Lower leg skin (tissue), 4 donors: ENCODE measurements around the gene IPCEF1. TPM values are rescaled to one million over a fixed set of nuclear protein-coding genes. Genes with fewer than 3 reads are reported as not detected.

Experiments
- DNase-seq, 2 donors: peaks; one replicate each; pipeline ENCODE4 v3.0.0-alpha.2; 2019; ENCODE audit warnings: low spot score in 2 of 2
- H3K4me3 ChIP-seq: fragments of 200-600 bp; sonication (generic); 2 replicates; pipeline ENCODE4 v1.5.1; 2017; ENCODE audit warnings: mild to moderate bottlenecking, low read depth; ENCODE audit not compliant: poor library complexity, severe bottlenecking
- POLR2A ChIP-seq, 2 donors: fragments of 450-650 bp; IDR thresholded peaks; one replicate each; pipeline ENCODE4 v1.6.1; 2016 to 2017; ENCODE audit warnings: antibody characterized with exemption in 2 of 2, mild to moderate bottlenecking in 1 of 2, moderate library complexity in 1 of 2
- WGBS, 2 donors: methylation state at CpG; one replicate each; pipeline ENCODE4 v1.1.5; 2018; 5-methylcytosine and 5-hydroxymethylcytosine counted together
- intact Hi-C: fragments of 100-400 bp; cut with DNase I; formaldehyde crosslinking; loops from one replicate; pipeline ENCODE4 v1.15.0; 2023; ENCODE audit warnings: low total_unique reads
- total RNA-seq, 4 donors: library from RNA; depleted of rRNA; stranded (reverse); fragments of >200 nt; gene quantifications; one replicate each; pipeline ENCODE4 v1.1.0, GENCODE V29; 2016
- TF ChIP-seq, protein P1 (sequence below), 3 donors: fragments of 450-650 bp; IDR thresholded peaks; one replicate each; pipeline ENCODE4 v1.5.1; 2016; ENCODE audit warnings: antibody characterized with exemption in 3 of 3, mild to moderate bottlenecking in 3 of 3, moderate library complexity in 2 of 3

IPCEF1 gene
- total RNA-seq, 4 donors from 2014 or later, result 0.67 to 1.7 (median 0.97) TPM

DNA sequence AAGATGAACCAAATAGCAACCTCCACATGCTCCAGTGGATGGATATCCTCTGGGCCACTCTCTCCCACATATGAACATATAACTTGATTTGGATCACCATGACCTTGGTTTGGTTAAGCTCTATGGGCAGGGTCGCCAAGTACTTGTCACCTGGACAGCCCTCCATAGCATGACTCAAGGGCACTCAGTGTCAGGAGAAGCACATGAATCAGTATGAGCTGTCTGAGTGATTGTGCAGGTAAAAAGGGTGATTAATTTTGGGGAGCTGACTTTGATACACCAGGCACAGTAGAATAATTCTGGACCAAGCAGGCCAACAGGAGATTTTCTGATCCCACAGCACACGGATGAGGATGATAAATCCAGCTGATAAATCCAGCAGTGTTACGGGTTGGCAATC, 243.2 kb downstream of the IPCEF1 start:
- TF ChIP-seq, protein P1, sequence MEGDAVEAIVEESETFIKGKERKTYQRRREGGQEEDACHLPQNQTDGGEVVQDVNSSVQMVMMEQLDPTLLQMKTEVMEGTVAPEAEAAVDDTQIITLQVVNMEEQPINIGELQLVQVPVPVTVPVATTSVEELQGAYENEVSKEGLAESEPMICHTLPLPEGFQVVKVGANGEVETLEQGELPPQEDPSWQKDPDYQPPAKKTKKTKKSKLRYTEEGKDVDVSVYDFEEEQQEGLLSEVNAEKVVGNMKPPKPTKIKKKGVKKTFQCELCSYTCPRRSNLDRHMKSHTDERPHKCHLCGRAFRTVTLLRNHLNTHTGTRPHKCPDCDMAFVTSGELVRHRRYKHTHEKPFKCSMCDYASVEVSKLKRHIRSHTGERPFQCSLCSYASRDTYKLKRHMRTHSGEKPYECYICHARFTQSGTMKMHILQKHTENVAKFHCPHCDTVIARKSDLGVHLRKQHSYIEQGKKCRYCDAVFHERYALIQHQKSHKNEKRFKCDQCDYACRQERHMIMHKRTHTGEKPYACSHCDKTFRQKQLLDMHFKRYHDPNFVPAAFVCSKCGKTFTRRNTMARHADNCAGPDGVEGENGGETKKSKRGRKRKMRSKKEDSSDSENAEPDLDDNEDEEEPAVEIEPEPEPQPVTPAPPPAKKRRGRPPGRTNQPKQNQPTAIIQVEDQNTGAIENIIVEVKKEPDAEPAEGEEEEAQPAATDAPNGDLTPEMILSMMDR (IDR thresholded peaks at IDR 0.05), result no peak
- no peak for TF ChIP-seq POLR2A (IDR thresholded peaks at IDR 0.05)
- DNase-seq, result no peak
- intact Hi-C loops, result no loop called here
- no peak overlapping the region for H3K4me3 ChIP-seq
- 88 to 90% methylated on average over 3 of the region's 3 CpGs for WGBS, 2 donors

DNA sequence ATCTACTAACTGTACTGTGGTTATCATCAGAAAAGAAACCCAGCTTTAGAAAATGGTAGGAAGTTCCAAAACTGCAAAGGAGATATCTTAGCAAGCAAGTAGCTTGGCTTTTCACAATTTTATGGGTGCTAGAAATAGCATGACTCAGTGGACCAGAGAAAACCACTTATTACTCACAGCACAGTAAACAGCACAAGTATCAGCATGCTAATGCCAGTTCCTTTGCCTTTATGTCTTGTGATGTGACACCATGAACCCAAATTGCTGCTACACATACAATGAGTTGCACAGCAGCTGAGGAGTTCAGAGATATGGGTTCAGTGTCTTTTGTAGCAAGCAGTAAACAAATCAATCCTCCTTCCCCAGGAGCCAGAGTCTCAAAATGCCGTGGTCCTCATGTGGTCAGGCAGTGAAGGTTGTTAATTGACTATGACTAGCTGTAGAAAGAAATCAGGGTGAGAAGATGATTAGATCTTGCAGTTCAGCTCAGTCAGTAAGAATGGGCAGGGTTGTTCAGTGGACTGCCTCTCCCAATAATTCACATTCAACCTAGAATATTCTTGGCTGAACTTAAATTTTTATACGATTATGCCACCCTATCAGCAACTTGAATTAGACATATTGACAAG, 244.3 kb downstream of the IPCEF1 start:
- WGBS, 2 donors, result 86 to 90% methylated on average over 2 of the region's 2 CpGs

GRCh38 chr6:154111025-154111424, 245.6 kb downstream of the IPCEF1 start:
- intact Hi-C loops, result no loop called here
- no peak for DNase-seq
- 55 to 62% methylated on average over 1 of the region's 1 CpG for WGBS, 2 donors
- TF ChIP-seq, protein P1 (IDR thresholded peaks at IDR 0.05), result no peak
- no peak for TF ChIP-seq POLR2A (IDR thresholded peaks at IDR 0.05)
- H3K4me3 ChIP-seq, result no peak overlapping the region

More for the DNA sequence above, 244.3 kb downstream of the IPCEF1 start:
- DNase-seq, result no peak
- intact Hi-C loops, result no loop called here
- H3K4me3 ChIP-seq, result no peak overlapping the region
- TF ChIP-seq, protein P1 (IDR thresholded peaks at IDR 0.05), result no peak
- no peak for TF ChIP-seq POLR2A (IDR thresholded peaks at IDR 0.05)

GRCh38 chr6:154106251-154106650, 250.4 kb downstream of the IPCEF1 start:
- no peak for DNase-seq
- no peak for TF ChIP-seq POLR2A (IDR thresholded peaks at IDR 0.05)
- TF ChIP-seq, protein P1 (IDR thresholded peaks at IDR 0.05), result no peak
- H3K4me3 ChIP-seq, result no peak overlapping the region
- WGBS, 2 donors, result 88 to 93% methylated on average over 2 of the region's 2 CpGs
- intact Hi-C loops, result no loop called here

Other genes with a start within 250 kb of the IPCEF1 start
- 10 to 100 TPM in 1 of 4 donors, 1 to 10 TPM in 3; 8.8 to 11.1 (median 9.4) TPM for gene CNKSR3, start 153.9 kb upstream of the IPCEF1 start, total RNA-seq